Hematopoietic multipotent progenitor cell treated with erythropoietin and hydrocortisone succinate and interleukin-3 and kit ligand, for 8 days (in vitro differentiated cells): ENCODE results near the gene DOCK6.
A peak's percentile ranks its signal among the peaks of the same experiment; 100 is the strongest.

ENCODE experiments used
- DNase-seq: peaks from one replicate; pipeline ENCODE4 v3.0.0-alpha.2; 2015

Gene DOCK6

GRCh38 chr19:11273296-11273695 is 11.0 kb upstream of the DOCK6 start:
- no peak for DNase-seq

- DNase-seq: no peak
These were observed 7.1 kb upstream of the DOCK6 start for GRCh38 chr19:11269408-11269807.

GRCh38 chr19:11268783-11269267 is 6.5 kb upstream of the DOCK6 start:
- DNase-seq: no peak

- DNase-seq: no peak
These were observed 5.2 kb upstream of the DOCK6 start for GRCh38 chr19:11267316-11268085.

GRCh38 chr19:11265785-11266236 is 3.5 kb upstream of the DOCK6 start:
- DNase-seq: peak; percentile 32

GRCh38 chr19:11265177-11265784 is 3.0 kb upstream of the DOCK6 start:
- no peak for DNase-seq

GRCh38 chr19:11264452-11265176 is 2.3 kb upstream of the DOCK6 start:
- DNase-seq: no peak

- DNase-seq: no peak
These were observed 1.4 kb upstream of the DOCK6 start for GRCh38 chr19:11263726-11264125.

- DNase-seq: no peak
These were observed 823 bp downstream of the DOCK6 start for GRCh38 chr19:11261431-11261970.

- DNase-seq: no peak
These were observed 1.3 kb downstream of the DOCK6 start for GRCh38 chr19:11260996-11261395.

- no peak for DNase-seq
These were observed 4.4 kb downstream of the DOCK6 start for GRCh38 chr19:11257846-11258380.

- DNase-seq: no peak
These were observed 6.1 kb downstream of the DOCK6 start for GRCh38 chr19:11256189-11256588.

- DNase-seq: no peak
These were observed 7.7 kb downstream of the DOCK6 start for GRCh38 chr19:11254666-11255065.

- no peak for DNase-seq
These were observed 9.5 kb downstream of the DOCK6 start for GRCh38 chr19:11252665-11253355.

GRCh38 chr19:11251650-11252314 is 10.5 kb downstream of the DOCK6 start:
- no peak for DNase-seq

GRCh38 chr19:11251217-11251616 is 11.1 kb downstream of the DOCK6 start:
- DNase-seq: no peak

GRCh38 chr19:11248852-11249251 is 13.5 kb downstream of the DOCK6 start:
- DNase-seq: no peak

GRCh38 chr19:11247934-11248333 is 14.4 kb downstream of the DOCK6 start:
- DNase-seq: no peak

- DNase-seq: no peak
These were observed 14.9 kb downstream of the DOCK6 start for GRCh38 chr19:11247391-11247790.

GRCh38 chr19:11246941-11247340 is 15.4 kb downstream of the DOCK6 start:
- no peak for DNase-seq

- DNase-seq: no peak
These were observed 17.3 kb downstream of the DOCK6 start for GRCh38 chr19:11244846-11245589.
